SH-SY5Y (cell line): ENCODE measurements around the gene HOXA7.

ENCODE experiments used
- GATA2 ChIP-seq: IDR thresholded peaks from 2 replicates; pipeline ENCODE4 v1.6.1; 2011; ENCODE audit warnings: mild to moderate bottlenecking, low read depth, low read length
- GATA3 ChIP-seq: IDR thresholded peaks from 2 replicates; pipeline ENCODE4 v1.6.1; 2011; ENCODE audit warnings: low read depth, mild to moderate bottlenecking, low read length, moderate library complexity

DNA sequence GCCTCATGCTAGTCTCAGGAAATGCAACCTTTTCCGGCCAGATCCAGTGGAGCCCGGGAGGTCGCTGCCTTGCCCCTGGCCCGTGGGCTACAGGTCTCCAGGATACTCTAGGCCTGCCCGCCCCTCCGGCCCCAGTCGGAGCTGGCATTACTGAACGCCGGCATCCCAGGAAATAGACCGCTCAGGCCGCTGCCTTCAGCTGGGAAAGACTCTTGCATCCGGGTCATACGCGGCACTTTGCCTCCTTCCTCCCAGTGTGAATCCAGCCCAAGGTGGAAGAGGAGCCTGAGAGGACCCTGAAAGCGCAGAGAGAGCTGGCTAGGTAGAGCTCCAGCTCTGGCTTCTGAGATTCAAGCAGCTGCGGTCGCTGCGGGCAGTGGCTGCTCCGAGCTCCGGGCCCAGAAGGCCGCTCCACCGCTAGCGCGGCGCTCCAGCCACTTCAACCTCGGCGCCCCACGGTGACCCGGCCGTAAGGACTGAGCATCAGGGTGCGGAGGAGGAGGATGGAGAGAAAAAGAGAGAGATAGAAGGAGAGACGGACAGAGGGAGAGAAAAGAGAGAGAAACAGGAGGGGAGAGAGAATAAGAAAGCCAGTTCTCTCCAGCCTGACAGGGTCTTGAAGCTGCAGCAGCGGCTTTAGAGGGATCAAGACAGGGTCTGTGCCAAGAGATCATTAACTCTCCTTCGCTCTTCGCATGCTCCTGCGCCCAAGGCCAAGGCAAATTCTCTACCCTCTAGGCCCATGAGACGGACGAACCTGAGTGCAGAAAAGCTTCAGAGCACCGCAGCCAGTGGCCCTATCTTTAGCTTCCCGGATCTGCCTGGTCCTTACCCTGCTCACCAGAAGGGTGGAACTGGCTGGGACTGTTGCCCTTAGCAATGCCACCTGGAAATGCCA, 19.4 kb upstream of the HOXA7 start:
- TF ChIP-seq GATA2, result no peak
- TF ChIP-seq GATA3, result no peak
